HG02678 (cell line): Measurements from ENCODE around the gene PEF1.
"Not testable (repeated sequence)": the region's sequence is repeated elsewhere in the genome, so short reads cannot be mapped to it uniquely, and the experiment has no call there.

Source experiments
- ATAC-seq: cut with Tn5 transposase; IDR thresholded peaks from one replicate; pipeline ENCODE4 v1.9.1; 2021; ENCODE audit warnings: mild to moderate bottlenecking, moderate library complexity; ENCODE audit not compliant: unreplicated experiment

PEF1 gene

GRCh38 chr1:31615939-31616338 lies 28.7 kb downstream of the PEF1 start:
- ATAC-seq = no peak

DNA sequence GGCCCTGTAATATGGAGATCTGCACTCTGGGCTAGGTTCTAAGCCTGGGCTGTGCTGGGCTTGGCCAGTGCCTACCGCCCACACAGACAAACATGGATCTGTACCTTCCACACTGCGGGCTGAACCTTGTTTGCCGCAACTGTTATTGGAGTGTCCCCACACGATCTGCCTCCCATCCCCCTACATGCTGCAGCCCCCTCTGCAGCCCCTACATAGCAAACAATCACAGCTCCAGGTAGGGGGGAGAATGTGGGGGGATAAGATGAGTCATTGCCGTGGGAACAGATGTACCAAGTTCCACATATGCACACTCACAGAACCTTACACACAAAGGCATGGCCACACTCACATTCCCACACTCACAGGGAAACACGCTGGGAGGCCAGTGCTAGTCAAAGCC lies 29.3 kb downstream of the PEF1 start:
- no peak for ATAC-seq

GRCh38 chr1:31614414-31615005 lies 30.2 kb downstream of the PEF1 start:
- ATAC-seq = no peak

DNA sequence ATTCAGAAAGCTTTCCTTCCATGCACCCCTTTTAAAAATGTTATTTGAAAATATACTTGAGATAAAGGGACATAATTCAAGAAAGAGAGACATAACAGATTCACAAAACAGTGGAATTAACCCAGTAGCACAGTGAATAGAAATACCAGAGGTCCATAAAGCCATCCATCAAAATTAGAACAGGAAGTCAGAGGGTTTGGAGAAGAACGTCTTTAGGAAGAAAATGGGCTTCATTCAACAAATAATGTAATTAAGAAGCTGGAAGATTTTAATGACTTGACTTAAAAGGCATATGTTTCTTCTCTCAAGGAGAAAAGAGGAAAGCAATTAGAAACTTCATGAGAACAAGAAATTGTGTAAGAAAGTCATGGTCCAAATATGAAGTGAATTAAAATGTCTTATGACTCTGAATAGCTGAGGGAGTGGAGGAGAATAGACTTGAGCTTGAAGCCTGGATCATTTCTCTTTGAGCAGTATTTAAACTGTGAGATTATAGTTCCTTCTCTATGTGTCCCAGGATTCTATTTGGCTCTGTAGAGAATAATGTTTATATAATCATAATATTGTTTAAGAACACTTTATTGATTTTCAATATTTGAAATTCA lies 35.1 kb downstream of the PEF1 start:
- ATAC-seq = no peak

DNA sequence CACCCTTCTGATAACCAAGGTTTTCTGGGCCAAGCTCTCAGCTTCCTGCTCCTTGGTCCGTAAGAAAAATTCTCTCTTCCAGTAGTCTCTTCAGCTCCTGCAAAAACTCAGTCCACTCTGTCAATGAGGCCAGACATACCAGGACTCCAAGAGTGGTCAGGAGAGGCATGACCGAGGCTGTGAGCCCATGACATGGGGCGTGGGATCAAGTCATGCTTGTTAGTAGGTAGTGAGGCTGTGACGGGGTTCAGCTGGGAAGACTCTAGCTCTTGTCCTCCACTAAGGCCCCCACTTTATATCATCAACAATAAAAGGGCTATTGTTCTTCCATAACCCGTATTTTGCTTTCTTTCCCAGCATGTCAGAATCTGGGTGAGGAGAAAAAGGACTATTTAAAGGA lies 37.3 kb downstream of the PEF1 start:
- no peak for ATAC-seq

DNA sequence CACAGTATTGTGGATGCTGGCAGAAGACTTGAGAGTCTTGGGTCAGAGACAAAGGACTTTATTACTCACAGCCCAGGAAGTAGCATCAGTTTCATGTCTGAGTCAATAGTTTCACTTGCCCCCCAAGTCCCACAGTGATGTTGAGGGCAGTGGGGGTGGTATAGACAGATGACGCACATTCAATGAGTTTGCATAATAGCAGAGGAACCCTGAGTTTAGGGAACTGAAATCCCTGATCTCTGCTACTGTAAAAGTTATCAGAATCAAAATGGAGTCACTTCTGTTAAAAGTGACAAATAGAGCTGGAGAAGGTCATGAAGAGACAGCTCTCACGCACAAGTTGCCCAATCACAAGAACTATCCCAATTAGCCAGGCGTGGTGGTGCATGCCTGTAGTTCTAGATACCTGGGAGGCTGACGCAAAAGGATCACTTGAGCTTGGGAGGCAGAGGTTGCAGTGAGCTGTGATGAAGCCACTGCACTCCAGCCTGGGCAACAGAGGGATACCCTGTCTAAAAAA lies 38.7 kb downstream of the PEF1 start:
- no peak for ATAC-seq

GRCh38 chr1:31602081-31602480 lies 42.6 kb downstream of the PEF1 start:
- no peak for ATAC-seq

DNA sequence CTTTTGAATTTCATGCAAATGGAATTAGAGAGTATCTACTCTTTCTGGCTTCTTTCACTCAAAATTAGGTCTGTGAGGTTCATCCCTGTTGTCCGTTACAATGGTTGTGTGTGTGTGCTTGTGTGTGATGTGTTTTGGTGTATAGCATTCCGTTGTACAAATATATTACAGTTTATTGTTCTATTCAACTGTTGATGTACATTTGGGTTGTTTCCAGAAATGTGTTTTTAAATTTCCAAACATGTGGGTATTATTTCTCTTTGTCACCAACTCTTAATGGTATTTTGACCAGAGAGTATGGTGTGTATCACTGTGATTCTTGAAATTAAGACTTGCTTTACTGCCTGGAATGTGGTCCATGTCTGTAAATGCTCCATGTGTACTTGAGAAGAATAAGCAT lies 44.0 kb downstream of the PEF1 start:
- ATAC-seq = no peak

DNA sequence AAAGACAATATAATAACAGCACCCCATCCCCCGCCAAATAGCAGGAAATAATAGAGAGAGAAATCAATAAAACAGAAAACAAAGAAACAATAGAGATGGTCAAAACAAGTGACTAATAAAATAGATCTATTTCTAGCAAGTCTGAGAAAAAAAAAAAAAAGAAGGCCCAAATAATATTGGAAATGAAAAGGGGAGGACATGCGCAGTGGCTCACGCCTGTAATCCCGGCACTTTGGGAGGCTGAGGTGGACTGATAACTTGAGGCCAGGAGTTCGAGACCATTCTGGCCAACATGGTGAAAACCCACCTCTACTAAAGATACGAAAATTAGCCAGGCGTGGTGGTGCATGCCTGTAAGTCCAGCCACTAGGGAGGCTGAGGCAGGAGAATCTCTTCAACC lies 45.7 kb downstream of the PEF1 start:
- no peak for ATAC-seq

DNA sequence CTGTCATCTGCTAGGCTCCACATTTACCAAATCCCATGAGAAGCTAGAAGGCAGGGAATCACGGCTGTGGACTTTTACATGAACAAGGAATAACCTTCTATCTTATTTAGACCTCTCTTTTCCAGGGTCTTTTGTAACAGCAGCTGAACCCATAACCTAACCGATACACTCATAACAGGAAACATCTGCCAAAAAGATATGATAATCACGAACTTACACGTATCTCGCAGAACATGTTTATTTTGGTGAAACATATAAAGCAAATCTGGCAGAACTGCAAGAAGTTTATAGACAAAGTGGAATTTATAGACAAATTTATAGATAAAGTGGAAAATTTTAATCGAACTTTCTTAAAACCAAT lies 48.0 kb downstream of the PEF1 start:
- ATAC-seq = no peak

DNA sequence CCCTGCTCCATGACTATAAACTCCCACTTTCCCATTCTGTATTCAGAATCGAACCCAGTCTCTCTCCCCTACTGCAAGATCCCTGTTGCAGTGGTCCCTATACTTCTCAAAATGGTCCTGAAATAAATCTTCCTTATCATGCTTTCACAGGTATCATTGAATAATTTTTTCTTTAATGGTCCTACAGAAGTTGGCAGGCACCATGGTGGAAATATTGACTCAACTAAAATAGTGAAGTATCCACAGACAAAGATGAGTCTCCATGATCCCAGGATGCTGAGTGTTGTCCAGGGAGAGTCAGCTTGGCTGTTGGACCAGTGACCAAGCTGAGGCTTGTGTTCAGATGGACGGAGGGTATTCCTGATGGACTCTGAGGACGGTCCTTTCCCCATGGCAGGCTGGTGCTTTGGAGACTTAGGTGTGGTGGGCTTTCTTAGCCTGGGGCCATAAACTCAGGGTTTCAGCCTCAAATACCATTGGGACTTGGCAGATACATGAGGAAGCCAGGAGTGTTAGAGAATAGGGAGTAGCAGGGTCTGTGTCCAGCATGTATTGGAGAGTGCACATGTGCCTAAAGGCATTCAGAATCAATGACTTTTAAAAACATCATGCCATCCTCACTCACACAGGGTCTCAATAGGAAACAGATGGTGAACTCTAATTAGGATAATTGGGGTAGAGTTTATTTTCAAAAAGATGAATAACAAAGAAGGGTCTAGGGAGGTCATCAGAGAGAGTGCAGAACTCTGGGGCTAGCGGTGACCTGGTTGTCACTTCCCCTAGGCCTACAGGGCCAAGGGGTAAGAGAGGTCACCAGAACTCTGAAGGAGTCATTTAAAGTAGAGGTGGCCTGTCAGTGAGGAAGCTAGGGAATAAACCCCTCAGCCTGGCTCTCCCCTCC lies 48.6 kb downstream of the PEF1 start:
- no peak for ATAC-seq

- ATAC-seq = no peak
These were observed 50.7 kb downstream of the PEF1 start for GRCh38 chr1:31593770-31594632.

DNA sequence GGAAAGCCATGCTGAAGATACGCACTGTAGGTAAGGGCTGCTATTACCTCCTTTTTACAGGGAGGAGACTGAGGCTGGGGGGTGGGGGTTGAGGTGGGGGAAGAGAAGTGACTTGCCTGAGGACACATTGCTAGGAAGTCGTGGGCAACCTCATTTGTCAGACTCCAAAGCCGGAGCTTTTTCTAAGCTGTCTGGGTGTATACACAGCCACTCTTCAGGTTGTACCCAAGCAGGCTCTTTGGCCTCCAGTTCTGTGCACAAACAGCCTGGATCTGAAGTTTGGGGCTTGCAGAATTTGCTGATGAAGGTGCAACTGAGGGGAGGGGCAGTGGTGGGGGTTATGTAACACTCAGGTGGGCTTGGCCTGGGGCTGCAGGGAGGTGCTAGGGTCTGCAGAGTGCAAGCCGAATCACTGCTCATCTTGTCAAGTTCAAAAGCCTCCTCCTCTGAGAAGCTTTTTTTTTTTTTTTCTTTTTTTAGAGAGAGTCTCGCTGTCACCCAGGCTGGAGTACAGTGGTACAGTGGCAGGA lies 51.5 kb downstream of the PEF1 start:
- no peak for ATAC-seq

- ATAC-seq = no peak
These were observed 52.5 kb downstream of the PEF1 start for GRCh38 chr1:31592132-31592531.

DNA sequence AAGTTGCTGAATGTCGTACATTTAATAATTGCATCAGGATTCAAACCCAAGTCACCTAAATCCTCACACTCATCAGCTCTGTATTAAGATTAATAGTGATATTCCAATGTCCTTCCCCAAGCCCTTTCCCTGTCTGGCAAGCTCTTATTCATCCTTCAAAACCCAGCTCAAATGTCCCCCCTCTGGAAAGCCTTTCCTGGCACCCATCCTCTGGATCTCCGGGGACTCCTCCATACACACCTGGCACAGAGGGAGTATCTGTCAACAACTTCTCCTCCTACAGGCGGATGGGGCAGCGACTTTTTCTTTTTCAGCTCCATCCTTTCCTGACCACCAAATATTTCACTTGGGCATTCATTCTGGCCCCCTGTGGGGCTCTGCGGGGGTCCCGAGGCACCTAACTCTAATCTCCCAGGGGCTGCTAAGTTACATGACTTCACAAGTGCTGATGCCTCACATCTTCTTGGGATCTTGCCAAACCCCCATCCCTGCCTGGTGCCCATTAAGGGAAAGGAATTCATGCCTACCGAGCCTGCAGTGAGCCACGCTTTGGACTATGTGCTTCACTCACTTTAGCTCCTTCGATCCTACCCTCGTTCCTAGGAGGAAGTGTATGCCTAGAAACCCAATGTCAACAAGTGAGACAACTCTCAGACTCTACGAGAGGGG lies 53.1 kb downstream of the PEF1 start:
- no peak for ATAC-seq

DNA sequence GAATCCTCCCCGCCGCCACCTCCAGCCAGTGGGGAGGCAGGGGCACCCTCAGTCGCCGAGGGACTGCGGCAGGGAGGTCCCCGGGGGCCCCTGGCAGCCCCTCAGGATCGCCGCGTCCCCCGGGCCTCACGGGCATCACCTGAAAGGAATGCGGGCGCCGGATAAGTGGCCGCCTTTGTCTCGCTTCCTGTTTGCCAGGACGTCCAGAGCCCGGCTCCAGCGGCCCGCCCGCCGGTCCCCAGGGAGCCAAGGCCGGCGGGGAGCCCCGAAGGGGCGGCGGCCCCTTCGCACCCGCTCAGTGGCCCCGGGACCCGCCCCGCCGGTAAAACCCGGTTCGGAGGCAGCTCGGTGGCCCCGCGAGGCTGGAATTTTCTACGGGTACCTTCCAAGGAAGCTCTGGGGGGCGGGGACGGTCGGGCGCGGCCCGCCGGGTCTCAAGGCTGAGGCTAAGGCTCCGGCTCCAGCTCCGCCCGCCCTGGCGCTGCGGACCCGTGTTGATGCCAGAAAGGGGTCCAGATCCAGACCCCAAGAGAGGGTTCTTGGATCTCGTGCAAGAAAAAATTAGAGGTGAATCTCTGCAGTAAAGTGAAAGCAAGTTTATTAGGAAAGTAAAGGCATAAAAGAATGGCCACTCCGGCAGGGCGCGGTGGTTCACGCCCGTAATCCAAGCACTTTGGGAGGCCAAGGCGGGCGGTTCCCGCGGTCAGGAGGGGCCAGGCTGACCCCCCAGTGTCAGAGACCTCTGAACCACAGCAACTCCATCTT lies 55.7 kb downstream of the PEF1 start:
- no peak for ATAC-seq

GRCh38 chr1:31587720-31588423 lies 56.8 kb downstream of the PEF1 start:
- no peak for ATAC-seq

- not testable (repeated sequence) for ATAC-seq
These were observed 57.4 kb downstream of the PEF1 start for GRCh38 chr1:31587328-31587699.
